Measurements from ENCODE around the gene PRPF39. TPM values are rescaled to one million over a fixed set of nuclear protein-coding genes. Genes with fewer than 3 reads are reported as not detected.

The PRPF39 gene
- total RNA-seq, 1 donor from 2014 or later, result 42.6 TPM

- H3K27ac ChIP-seq (ENCODE audit: low read depth, low read length), result no peak overlapping the region
- peaks cover 10% of the 10 kb centered on the region for H3K36me3 Mint-ChIP-seq (ENCODE audit: low read depth, unreplicated experiment)
- H2AFZ ChIP-seq (ENCODE audit: low read depth, low read length), result no peak overlapping the region
- no peaks in the 10 kb centered on the region for H3K4me1 Mint-ChIP-seq (ENCODE audit: low read depth, unreplicated experiment)
- DNase-seq (ENCODE audit: low read depth) (no peak), FAIRE-seq (no peak)
- H3K4me3 ChIP-seq (ENCODE audit: insufficient read depth, low read depth, low read length), result no peak overlapping the region
- no peaks in the 10 kb centered on the region for H3K27me3 ChIP-seq (ENCODE audit: insufficient read depth, low read length)
- no peak overlapping the region for H3K4me2 ChIP-seq (ENCODE audit: low read length)
- no peaks in the 10 kb centered on the region for H3K79me2 ChIP-seq (ENCODE audit: insufficient read depth, low read length)
- no peaks in the 10 kb centered on the region for H4K20me1 ChIP-seq (ENCODE audit: insufficient read depth, low read length)
- peaks cover 15% of the 10 kb centered on the region for H3K36me3 ChIP-seq (ENCODE audit: insufficient read depth, low read length)
- H3K27me3 Mint-ChIP-seq (ENCODE audit: low read depth, unreplicated experiment), result no peaks in the 10 kb centered on the region
- H3K27ac Mint-ChIP-seq (ENCODE audit: unreplicated experiment), result no peak overlapping the region
- no peak for TF ChIP-seq CTCF (IDR thresholded peaks at IDR 0.05; ENCODE audit: insufficient read depth, low read depth, low read length)
- TF ChIP-seq EZH2 (IDR thresholded peaks at IDR 0.05; ENCODE audit: insufficient read depth, low read length), result no peak
- no peak overlapping the region for H3K4me3 Mint-ChIP-seq (ENCODE audit: unreplicated experiment)
- H3K9me3 ChIP-seq (ENCODE audit: insufficient read depth, low read depth, low read length), result peaks cover 3% of the 10 kb centered on the region
- H3K4me1 ChIP-seq (ENCODE audit: insufficient read depth, low read length), result no peaks in the 10 kb centered on the region
- no peak overlapping the region for H3K9ac ChIP-seq (ENCODE audit: low read length)
- no peaks in the 10 kb centered on the region for H3K9me3 Mint-ChIP-seq (ENCODE audit: unreplicated experiment)
Measured at GRCh38 chr14:45041641-45042040, 42.3 kb upstream of the PRPF39 start.

- H3K27me3 Mint-ChIP-seq (ENCODE audit: low read depth, unreplicated experiment), result no peaks in the 10 kb centered on the region
- no peak overlapping the region for H3K4me3 Mint-ChIP-seq (ENCODE audit: unreplicated experiment)
- H3K9me3 ChIP-seq (ENCODE audit: insufficient read depth, low read depth, low read length), result no peaks in the 10 kb centered on the region
- no peak for DNase-seq (ENCODE audit: low read depth)
- H3K4me3 ChIP-seq (ENCODE audit: insufficient read depth, low read depth, low read length), result no peak overlapping the region
- H4K20me1 ChIP-seq (ENCODE audit: insufficient read depth, low read length), result no peaks in the 10 kb centered on the region
- H3K4me1 ChIP-seq (ENCODE audit: insufficient read depth, low read length), result no peaks in the 10 kb centered on the region
- TF ChIP-seq EZH2 (IDR thresholded peaks at IDR 0.05; ENCODE audit: insufficient read depth, low read length), result no peak
- TF ChIP-seq CTCF (IDR thresholded peaks at IDR 0.05; ENCODE audit: insufficient read depth, low read depth, low read length), result no peak
- H3K27ac Mint-ChIP-seq (ENCODE audit: unreplicated experiment), result no peak overlapping the region
- H3K79me2 ChIP-seq (ENCODE audit: insufficient read depth, low read length), result no peaks in the 10 kb centered on the region
- H3K27me3 ChIP-seq (ENCODE audit: insufficient read depth, low read length), result no peaks in the 10 kb centered on the region
- peaks cover 12% of the 10 kb centered on the region for H3K36me3 ChIP-seq (ENCODE audit: insufficient read depth, low read length)
- H3K4me1 Mint-ChIP-seq (ENCODE audit: low read depth, unreplicated experiment), result no peaks in the 10 kb centered on the region
- H2AFZ ChIP-seq (ENCODE audit: low read depth, low read length), result no peak overlapping the region
- no peak overlapping the region for H3K27ac ChIP-seq (ENCODE audit: low read depth, low read length)
- H3K9ac ChIP-seq (ENCODE audit: low read length), result no peak overlapping the region
- H3K4me2 ChIP-seq (ENCODE audit: low read length), result no peak overlapping the region
- H3K36me3 Mint-ChIP-seq (ENCODE audit: low read depth, unreplicated experiment), result peaks cover 5% of the 10 kb centered on the region
- H3K9me3 Mint-ChIP-seq (ENCODE audit: unreplicated experiment), result no peaks in the 10 kb centered on the region
- FAIRE-seq, result no peak
Measured at GRCh38 chr14:45044638-45045037, 39.3 kb upstream of the PRPF39 start.

DNA sequence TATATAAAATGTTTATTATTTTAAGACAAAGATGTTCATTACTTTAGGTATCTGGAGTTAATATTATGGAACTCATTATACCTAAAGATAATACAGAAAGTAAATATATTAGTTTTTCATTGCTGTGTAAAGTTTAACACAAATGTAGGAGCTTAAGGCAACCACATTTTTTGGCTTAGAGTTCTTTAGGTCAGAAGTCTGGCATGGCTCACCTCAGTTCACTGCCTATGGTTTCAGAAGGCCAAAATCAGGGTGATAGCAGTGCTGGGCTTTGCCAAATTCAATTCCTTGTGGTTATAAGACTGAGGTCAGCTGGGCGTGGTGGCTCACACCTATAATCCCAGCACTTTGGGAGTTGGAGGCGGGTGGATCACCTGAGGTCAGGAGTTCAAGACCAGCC, 35.5 kb upstream of the PRPF39 start:
- FAIRE-seq (no peak), DNase-seq (ENCODE audit: low read depth) (no peak)
- Mint-ChIP-seq H3K27me3 (ENCODE audit: low read depth, unreplicated experiment) (no peaks in the 10 kb centered on the region), H3K9me3 (ENCODE audit: unreplicated experiment) (no peaks in the 10 kb centered on the region), H3K4me3 (ENCODE audit: unreplicated experiment) (no peak overlapping the region), H3K36me3 (ENCODE audit: low read depth, unreplicated experiment) (peaks cover 5% of the 10 kb centered on the region), H3K4me1 (ENCODE audit: low read depth, unreplicated experiment) (no peaks in the 10 kb centered on the region), H3K27ac (ENCODE audit: unreplicated experiment) (no peak overlapping the region)
- H3K4me2 ChIP-seq (ENCODE audit: low read length), result no peak overlapping the region
- no peaks in the 10 kb centered on the region for H4K20me1 ChIP-seq (ENCODE audit: insufficient read depth, low read length)
- H3K27me3 ChIP-seq (ENCODE audit: insufficient read depth, low read length), result no peaks in the 10 kb centered on the region
- no peak overlapping the region for H3K27ac ChIP-seq (ENCODE audit: low read depth, low read length)
- H3K36me3 ChIP-seq (ENCODE audit: insufficient read depth, low read length), result peaks cover 12% of the 10 kb centered on the region
- H2AFZ ChIP-seq (ENCODE audit: low read depth, low read length), result no peak overlapping the region
- H3K4me3 ChIP-seq (ENCODE audit: insufficient read depth, low read depth, low read length), result no peak overlapping the region
- H3K79me2 ChIP-seq (ENCODE audit: insufficient read depth, low read length), result no peaks in the 10 kb centered on the region
- H3K4me1 ChIP-seq (ENCODE audit: insufficient read depth, low read length), result no peaks in the 10 kb centered on the region
- H3K9me3 ChIP-seq (ENCODE audit: insufficient read depth, low read depth, low read length), result no peaks in the 10 kb centered on the region
- TF ChIP-seq EZH2 (IDR thresholded peaks at IDR 0.05; ENCODE audit: insufficient read depth, low read length), result no peak
- TF ChIP-seq CTCF (IDR thresholded peaks at IDR 0.05; ENCODE audit: insufficient read depth, low read depth, low read length), result no peak
- H3K9ac ChIP-seq (ENCODE audit: low read length), result no peak overlapping the region
